Measurements from ENCODE around the gene CDC14A.
A peak's percentile ranks its signal among the peaks of the same experiment; 100 is the strongest.

The CDC14A gene

DNA sequence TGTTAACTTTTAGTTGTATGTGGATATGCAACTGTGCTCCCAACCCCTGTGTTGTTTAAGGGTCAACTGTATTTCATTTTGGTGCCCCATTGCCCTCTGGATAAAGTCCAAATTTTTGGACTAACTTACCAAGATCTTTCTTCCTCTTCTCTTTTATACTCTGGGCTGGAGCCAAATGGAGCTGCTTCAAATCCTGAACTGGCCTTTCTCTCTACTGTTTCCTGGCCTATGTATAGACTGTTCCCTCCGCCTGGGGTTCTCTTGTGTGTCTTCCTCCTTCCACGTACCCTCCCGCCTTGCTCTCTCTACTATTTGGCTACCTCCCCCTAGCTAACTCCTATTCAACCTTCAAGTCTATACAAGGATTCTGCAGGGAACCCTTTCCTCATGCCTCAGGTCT, 8.4 kb upstream of the CDC14A start:
- Histone ChIP-seq H3K36me3 (ENCODE audit: control insufficient read depth in 1 of 2, insufficient read depth in 2 of 2, low read length in 2 of 2) (no peaks in the 10 kb centered on the region), H3K4me2 (ENCODE audit: low read length) (no peak overlapping the region), H3K9me3 (ENCODE audit: insufficient read depth, low read depth, low read length) (no peaks in the 10 kb centered on the region), H2BK120ac (ENCODE audit: insufficient read depth, low read length, poor library complexity) (no peak overlapping the region), H3K9ac (ENCODE audit: low read length) (peak overlapping the region; percentile 33), H3K14ac (ENCODE audit: low read length) (no peak overlapping the region), H3K79me1 (ENCODE audit: low read length) (no peaks in the 10 kb centered on the region), H3K18ac (ENCODE audit: low read length) (no peak overlapping the region), H3K27ac (ENCODE audit: low read depth, low read length) (no peak overlapping the region), H4K8ac (ENCODE audit: low read depth, low read length) (no peak overlapping the region), H3K4me3 (ENCODE audit: low read depth, low read length) (no peak overlapping the region), H3K79me2 (ENCODE audit: control insufficient read depth, insufficient read depth, low read length, poor library complexity) (no peaks in the 10 kb centered on the region), H3K4me1 (ENCODE audit: control insufficient read depth in 1 of 2, insufficient read depth in 2 of 2, low read length in 2 of 2) (no peaks in the 10 kb centered on the region), H2AFZ (ENCODE audit: insufficient read depth, low read length, poor library complexity) (no peak overlapping the region), H2BK12ac (ENCODE audit: low read length) (no peak overlapping the region), H4K12ac (ENCODE audit: low read depth, low read length) (no peak overlapping the region), H3K23ac (ENCODE audit: low read length) (no peak overlapping the region), H2AK5ac (ENCODE audit: low read length) (no peak overlapping the region), H3K27me3 (ENCODE audit: insufficient read depth, low read length) (no peaks in the 10 kb centered on the region), H2BK5ac (ENCODE audit: low read depth, low read length, poor library complexity) (no peak overlapping the region), H3K4ac (ENCODE audit: low read depth, low read length) (no peak overlapping the region), H4K91ac (ENCODE audit: low read depth, low read length) (no peak overlapping the region)
- DNase-seq, result no peak
- WGBS (ENCODE audit: extremely low coverage, insufficient coverage, insufficient read length), result no CpG with 5 or more reads among the region's 3 CpGs

DNA sequence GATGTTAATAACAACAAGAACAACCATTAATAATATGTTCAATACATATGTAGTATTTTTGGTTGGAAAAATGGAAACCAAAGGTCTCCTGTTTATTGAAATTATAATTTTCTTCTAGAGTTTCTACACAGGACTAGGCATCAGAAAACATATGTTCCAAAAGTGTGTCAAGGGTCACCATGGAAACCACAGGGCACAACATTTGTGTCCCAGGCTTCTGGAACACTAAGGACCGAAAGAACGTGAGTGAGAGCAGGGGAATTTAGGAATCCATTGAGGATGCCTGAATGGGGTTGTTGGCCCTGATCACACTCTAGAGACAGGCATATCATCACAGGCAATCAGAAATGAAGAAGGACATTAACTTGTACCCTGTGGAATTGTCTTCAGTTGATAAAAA, 7.5 kb upstream of the CDC14A start:
- no peak overlapping the region for H4K12ac ChIP-seq (ENCODE audit: low read depth, low read length)
- no peak overlapping the region for H3K4ac ChIP-seq (ENCODE audit: low read depth, low read length)
- no peak overlapping the region for H3K4me2 ChIP-seq (ENCODE audit: low read length)
- H2AFZ ChIP-seq (ENCODE audit: insufficient read depth, low read length, poor library complexity), result no peak overlapping the region
- H3K9ac ChIP-seq (ENCODE audit: low read length), result no peak overlapping the region
- H3K27me3 ChIP-seq (ENCODE audit: insufficient read depth, low read length), result no peaks in the 10 kb centered on the region
- no peaks in the 10 kb centered on the region for H3K36me3 ChIP-seq (ENCODE audit: control insufficient read depth in 1 of 2, insufficient read depth in 2 of 2, low read length in 2 of 2)
- no peak overlapping the region for H2BK120ac ChIP-seq (ENCODE audit: insufficient read depth, low read length, poor library complexity)
- no CpG with 5 or more reads among the region's 2 CpGs for WGBS (ENCODE audit: extremely low coverage, insufficient coverage, insufficient read length)
- H3K27ac ChIP-seq (ENCODE audit: low read depth, low read length), result no peak overlapping the region
- H2BK12ac ChIP-seq (ENCODE audit: low read length), result no peak overlapping the region
- no peak overlapping the region for H3K4me3 ChIP-seq (ENCODE audit: low read depth, low read length)
- no peaks in the 10 kb centered on the region for H3K79me1 ChIP-seq (ENCODE audit: low read length)
- no peak overlapping the region for H3K14ac ChIP-seq (ENCODE audit: low read length)
- H3K18ac ChIP-seq (ENCODE audit: low read length), result no peak overlapping the region
- H2AK5ac ChIP-seq (ENCODE audit: low read length), result no peak overlapping the region
- no peaks in the 10 kb centered on the region for H3K9me3 ChIP-seq (ENCODE audit: insufficient read depth, low read depth, low read length)
- no peaks in the 10 kb centered on the region for H3K79me2 ChIP-seq (ENCODE audit: control insufficient read depth, insufficient read depth, low read length, poor library complexity)
- H3K4me1 ChIP-seq (ENCODE audit: control insufficient read depth in 1 of 2, insufficient read depth in 2 of 2, low read length in 2 of 2), result no peaks in the 10 kb centered on the region
- DNase-seq, result peak in 1 of 2 donors; percentile 36
- no peak overlapping the region for H4K91ac ChIP-seq (ENCODE audit: low read depth, low read length)
- no peak overlapping the region for H3K23ac ChIP-seq (ENCODE audit: low read length)
- no peak overlapping the region for H4K8ac ChIP-seq (ENCODE audit: low read depth, low read length)
- H2BK5ac ChIP-seq (ENCODE audit: low read depth, low read length, poor library complexity), result no peak overlapping the region

DNA sequence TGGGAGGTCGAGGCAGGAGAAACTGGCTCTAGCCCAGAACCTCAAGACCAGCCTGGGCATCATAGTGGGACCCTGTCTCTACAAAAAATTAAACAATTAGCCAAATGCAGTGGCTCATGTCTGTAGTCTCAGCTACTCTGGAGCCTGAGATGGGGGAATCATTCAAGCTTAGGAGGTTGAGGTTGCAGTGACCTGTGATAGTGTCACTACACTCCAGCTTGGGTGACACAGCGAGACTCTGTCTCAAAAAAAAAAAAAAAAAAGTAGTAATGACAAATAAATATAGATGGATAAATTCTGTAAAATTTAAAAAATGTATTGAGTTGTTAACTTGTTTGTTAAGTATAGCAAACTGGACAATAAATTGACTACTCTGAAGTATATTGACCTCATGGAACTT, 5.9 kb upstream of the CDC14A start:
- peaks cover 3 to 4% of the 10 kb centered on the region in 2 experiments for H3K4me1 ChIP-seq (ENCODE audit: control insufficient read depth in 1 of 2, insufficient read depth in 2 of 2, low read length in 2 of 2)
- no peak overlapping the region for H2AK5ac ChIP-seq (ENCODE audit: low read length)
- no peaks in the 10 kb centered on the region for H3K9me3 ChIP-seq (ENCODE audit: insufficient read depth, low read depth, low read length)
- H3K14ac ChIP-seq (ENCODE audit: low read length), result no peak overlapping the region
- no peaks in the 10 kb centered on the region for H3K27me3 ChIP-seq (ENCODE audit: insufficient read depth, low read length)
- no peak overlapping the region for H3K18ac ChIP-seq (ENCODE audit: low read length)
- no peak overlapping the region for H2BK5ac ChIP-seq (ENCODE audit: low read depth, low read length, poor library complexity)
- no peak overlapping the region for H3K9ac ChIP-seq (ENCODE audit: low read length)
- H2AFZ ChIP-seq (ENCODE audit: insufficient read depth, low read length, poor library complexity), result no peak overlapping the region
- WGBS (ENCODE audit: extremely low coverage, insufficient coverage, insufficient read length), result no CpG with 5 or more reads among the region's 2 CpGs
- H2BK120ac ChIP-seq (ENCODE audit: insufficient read depth, low read length, poor library complexity), result no peak overlapping the region
- H3K79me2 ChIP-seq (ENCODE audit: control insufficient read depth, insufficient read depth, low read length, poor library complexity), result no peaks in the 10 kb centered on the region
- no peak overlapping the region for H3K4me2 ChIP-seq (ENCODE audit: low read length)
- no peak overlapping the region for H2BK12ac ChIP-seq (ENCODE audit: low read length)
- H3K79me1 ChIP-seq (ENCODE audit: low read length), result peaks cover 6% of the 10 kb centered on the region
- no peak overlapping the region for H3K4me3 ChIP-seq (ENCODE audit: low read depth, low read length)
- no peak overlapping the region for H4K12ac ChIP-seq (ENCODE audit: low read depth, low read length)
- no peak overlapping the region for H4K91ac ChIP-seq (ENCODE audit: low read depth, low read length)
- no peak overlapping the region for H3K27ac ChIP-seq (ENCODE audit: low read depth, low read length)
- DNase-seq, result no peak
- no peak overlapping the region for H3K4ac ChIP-seq (ENCODE audit: low read depth, low read length)
- H3K23ac ChIP-seq (ENCODE audit: low read length), result no peak overlapping the region
- H3K36me3 ChIP-seq (ENCODE audit: control insufficient read depth in 1 of 2, insufficient read depth in 2 of 2, low read length in 2 of 2), result no peaks in the 10 kb centered on the region
- no peak overlapping the region for H4K8ac ChIP-seq (ENCODE audit: low read depth, low read length)

GRCh38 chr1:100347009-100347966, 5.0 kb upstream of the CDC14A start:
- Histone ChIP-seq H2BK12ac (ENCODE audit: low read length) (no peak overlapping the region), H3K9ac (ENCODE audit: low read length) (no peak overlapping the region), H3K23ac (ENCODE audit: low read length) (no peak overlapping the region), H4K8ac (ENCODE audit: low read depth, low read length) (no peak overlapping the region), H3K9me3 (ENCODE audit: insufficient read depth, low read depth, low read length) (no peaks in the 10 kb centered on the region), H2BK5ac (ENCODE audit: low read depth, low read length, poor library complexity) (no peak overlapping the region), H2AK5ac (ENCODE audit: low read length) (no peak overlapping the region), H3K27ac (ENCODE audit: low read depth, low read length) (no peak overlapping the region), H3K79me1 (ENCODE audit: low read length) (peaks cover 11% of the 10 kb centered on the region), H3K36me3 (ENCODE audit: control insufficient read depth in 1 of 2, insufficient read depth in 2 of 2, low read length in 2 of 2) (no peaks in the 10 kb centered on the region), H3K4ac (ENCODE audit: low read depth, low read length) (no peak overlapping the region), H4K91ac (ENCODE audit: low read depth, low read length) (no peak overlapping the region), H2AFZ (ENCODE audit: insufficient read depth, low read length, poor library complexity) (no peak overlapping the region), H2BK120ac (ENCODE audit: insufficient read depth, low read length, poor library complexity) (no peak overlapping the region), H3K18ac (ENCODE audit: low read length) (no peak overlapping the region), H3K14ac (ENCODE audit: low read length) (no peak overlapping the region), H3K4me2 (ENCODE audit: low read length) (no peak overlapping the region), H3K79me2 (ENCODE audit: control insufficient read depth, insufficient read depth, low read length, poor library complexity) (no peaks in the 10 kb centered on the region), H4K12ac (ENCODE audit: low read depth, low read length) (no peak overlapping the region), H3K4me3 (ENCODE audit: low read depth, low read length) (no peak overlapping the region), H3K27me3 (ENCODE audit: insufficient read depth, low read length) (no peaks in the 10 kb centered on the region), H3K4me1 (ENCODE audit: control insufficient read depth in 1 of 2, insufficient read depth in 2 of 2, low read length in 2 of 2) (peaks cover 3 to 4% of the 10 kb centered on the region in 2 experiments)
- no CpG with 5 or more reads among the region's 5 CpGs for WGBS (ENCODE audit: extremely low coverage, insufficient coverage, insufficient read length)
- no peak for DNase-seq
